Right lobe of liver (tissue), 6 donors: ENCODE measurements around the gene TSPAN33. TPM values are rescaled to one million over a fixed set of nuclear protein-coding genes. Genes with fewer than 3 reads are reported as not detected.

ENCODE experiments used
- ATAC-seq, 4 donors: fragments of 200-7000 bp; cut with Tn5 transposase; one replicate each; pipeline ENCODE4 v1.9.1; 2020; ENCODE audit warnings: mild to moderate bottlenecking in 4 of 4, moderate library complexity in 4 of 4
- DNase-seq, 3 donors: peaks; one replicate each; pipeline ENCODE4 v3.0.0-alpha.2; 2020
- H3K27ac ChIP-seq, 3 donors: fragments of 200-600 bp; one replicate each; pipeline ENCODE4 v1.8.0; 2022
- H3K27me3 ChIP-seq, 2 donors: fragments of 200-600 bp; one replicate each; pipeline ENCODE4 v1.8.0; 2022
- H3K36me3 ChIP-seq, 4 donors: fragments of 200-600 bp; sonication (generic) in 1 of 4; one replicate each; pipeline versions ENCODE4 v1.5.1 to v1.8.0; 2017 to 2022; ENCODE audit warnings: control low read depth in 1 of 4
- H3K4me1 ChIP-seq, 4 donors: fragments of 200-600 bp; sonication (generic) in 1 of 4; one replicate each; pipeline versions ENCODE4 v1.5.1 to v1.8.0; 2017 to 2022; ENCODE audit warnings: control low read depth in 1 of 4
- H3K4me3 ChIP-seq, 3 donors: fragments of 200-600 bp; one replicate each; pipeline ENCODE4 v1.8.0; 2022
- H3K9me3 ChIP-seq, 4 donors: fragments of 200-600 bp; sonication (generic) in 1 of 4; one replicate each; pipeline versions ENCODE4 v1.5.1 to v1.8.0; 2017 to 2022; ENCODE audit warnings: control low read depth in 1 of 4
- POLR2A ChIP-seq: fragments of 450-650 bp; IDR thresholded peaks from one replicate; pipeline ENCODE4 v1.6.1; 2017; ENCODE audit warnings: antibody characterized with exemption, mild to moderate bottlenecking
- WGBS: methylation state at CpG from one replicate; pipeline ENCODE4 v1.1.6; 2018; ENCODE audit warnings: low coverage, low lambda C conversion rate; ENCODE audit not compliant: insufficient coverage; ENCODE audit errors: missing lambda C conversion rate; 5-methylcytosine and 5-hydroxymethylcytosine counted together
- intact Hi-C, 2 donors: fragments of 100-400 bp; cut with DNase I; formaldehyde crosslinking; loops; one replicate each; pipeline versions ENCODE4 v1.11.2 to v1.14.1; 2022
- total RNA-seq, 6 experiments: library from RNA; depleted of rRNA in 2 of 6; stranded (reverse); fragments of >200 nt in 2 of 6; fragmentation: NEBNext Ultra II Directional in 3 of 6; extraction: Animal tissue kit (Norgen Biotek cat#: 25700) in 3 of 6; gene quantifications; one replicate each; pipeline versions ENCODE4 v1.1.0 to v1.2.4, GENCODE V29; 2016 to 2023
- TF ChIP-seq, protein P1 (sequence below), 4 donors: fragments of 200-600 bp in 3 of 4; fragments of 450-650 bp in 1 of 4; IDR thresholded peaks; one replicate each; pipeline versions ENCODE4 v1.5.1 to v1.8.0; 2016 to 2022; ENCODE audit warnings: antibody characterized with exemption in 4 of 4, mild to moderate bottlenecking in 2 of 4
- donor health status: DM: no; HTN: yes; CAD: no.
- donor health status: DM: no; HTN: no; CAD: no.
- donor health status: DM: no; HTN: no; CAD: no.
- donor health status: DM: no; HTN: yes; CAD: no.
- donor health status: DM: no; HTN: yes; CAD: no.

Gene TSPAN33
- total RNA-seq, 6 experiments from 2014 or later: 9.0 to 34.1 (median 23.2) TPM

DNA sequence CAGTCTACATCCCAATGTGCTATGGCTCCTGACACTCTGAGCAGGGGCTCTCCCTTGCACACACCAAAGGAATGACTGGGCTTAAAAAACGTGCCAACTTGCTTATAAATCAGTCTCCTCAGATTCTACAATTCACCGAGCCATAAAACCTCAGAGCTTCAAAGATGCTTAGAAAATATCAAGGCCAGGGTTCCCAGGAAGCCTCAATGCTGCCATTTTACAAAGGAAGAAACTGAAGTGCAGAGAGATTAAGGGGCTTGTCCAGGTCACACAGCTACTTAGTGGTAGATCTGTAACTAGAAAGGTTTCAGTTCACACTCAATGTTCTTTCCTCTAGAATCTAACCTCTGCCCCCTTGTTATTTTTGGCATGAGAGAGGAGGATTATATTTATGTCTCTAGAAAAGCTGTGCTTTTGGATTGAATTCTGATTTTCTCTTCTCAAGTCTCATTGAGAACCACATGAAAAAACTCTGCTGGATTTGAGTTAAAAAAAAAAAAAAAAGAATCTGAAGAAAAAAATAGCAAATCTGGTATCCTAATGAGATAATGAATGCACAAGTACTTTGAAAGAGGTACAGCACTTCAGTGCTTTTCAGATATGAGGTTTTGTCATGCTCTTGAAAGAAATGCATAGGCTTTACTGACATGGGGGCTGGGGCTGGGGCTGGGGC, 22.3 kb upstream of the TSPAN33 start:
- TF ChIP-seq, protein P1, sequence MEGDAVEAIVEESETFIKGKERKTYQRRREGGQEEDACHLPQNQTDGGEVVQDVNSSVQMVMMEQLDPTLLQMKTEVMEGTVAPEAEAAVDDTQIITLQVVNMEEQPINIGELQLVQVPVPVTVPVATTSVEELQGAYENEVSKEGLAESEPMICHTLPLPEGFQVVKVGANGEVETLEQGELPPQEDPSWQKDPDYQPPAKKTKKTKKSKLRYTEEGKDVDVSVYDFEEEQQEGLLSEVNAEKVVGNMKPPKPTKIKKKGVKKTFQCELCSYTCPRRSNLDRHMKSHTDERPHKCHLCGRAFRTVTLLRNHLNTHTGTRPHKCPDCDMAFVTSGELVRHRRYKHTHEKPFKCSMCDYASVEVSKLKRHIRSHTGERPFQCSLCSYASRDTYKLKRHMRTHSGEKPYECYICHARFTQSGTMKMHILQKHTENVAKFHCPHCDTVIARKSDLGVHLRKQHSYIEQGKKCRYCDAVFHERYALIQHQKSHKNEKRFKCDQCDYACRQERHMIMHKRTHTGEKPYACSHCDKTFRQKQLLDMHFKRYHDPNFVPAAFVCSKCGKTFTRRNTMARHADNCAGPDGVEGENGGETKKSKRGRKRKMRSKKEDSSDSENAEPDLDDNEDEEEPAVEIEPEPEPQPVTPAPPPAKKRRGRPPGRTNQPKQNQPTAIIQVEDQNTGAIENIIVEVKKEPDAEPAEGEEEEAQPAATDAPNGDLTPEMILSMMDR (IDR thresholded peaks at IDR 0.05): no peak
- TF ChIP-seq POLR2A: no peak
- ATAC-seq (peak in 3 of 4 donors; percentile 31 to 51 (median 37)), DNase-seq (no peak)
- WGBS: 100% methylated on average over 2 of the region's 2 CpGs
- Histone ChIP-seq H3K9me3 (no peaks in the 10 kb centered on the region), H3K27me3 (no peaks in the 10 kb centered on the region), H3K4me3 (no peak overlapping the region), H3K36me3 (no peaks in the 10 kb centered on the region), H3K4me1 (no peaks in the 10 kb centered on the region), H3K27ac (no peak overlapping the region)
- intact Hi-C loops: no loop called here

DNA sequence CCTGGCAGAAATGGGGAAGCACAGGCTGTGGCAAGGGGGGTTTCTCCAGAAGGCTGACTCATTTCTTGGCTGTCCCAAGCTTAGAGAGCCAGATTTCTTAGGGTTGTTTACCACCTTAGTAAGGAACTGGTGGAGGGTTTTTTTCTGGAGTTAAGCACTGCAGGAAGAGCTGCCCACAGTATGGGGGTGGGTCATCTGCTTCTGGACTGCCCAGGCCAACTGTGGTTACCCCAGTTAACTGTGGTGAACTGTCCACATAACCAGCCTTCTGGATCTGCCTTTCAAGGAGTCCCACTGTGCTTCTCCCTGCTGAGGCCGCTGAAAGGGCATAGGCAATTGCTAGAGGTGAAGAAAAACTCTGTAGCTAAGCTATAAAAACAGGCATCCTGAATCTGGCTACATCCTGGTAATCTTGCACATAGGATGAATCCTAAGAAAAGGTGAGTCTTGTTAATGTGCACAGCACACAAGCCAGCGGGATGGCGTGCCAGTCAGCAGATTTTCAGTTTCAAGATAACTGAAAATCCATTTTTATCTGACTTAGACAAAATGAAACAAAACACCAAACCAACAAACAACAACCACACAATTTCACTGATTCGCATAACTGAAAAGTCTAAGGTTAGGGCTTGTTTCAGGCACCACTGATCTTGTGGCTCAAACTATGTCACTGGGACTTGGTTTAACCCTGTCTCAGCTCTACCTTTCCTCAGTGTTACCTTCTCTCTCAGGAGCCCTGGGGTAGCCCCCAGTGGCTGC, 21.6 kb upstream of the TSPAN33 start:
- DNase-seq: no peak
- no peak for TF ChIP-seq POLR2A
- TF ChIP-seq, protein P1 (IDR thresholded peaks at IDR 0.05): no peak
- no peaks in the 10 kb centered on the region for H3K9me3 ChIP-seq
- no peaks in the 10 kb centered on the region for H3K4me1 ChIP-seq
- H3K36me3 ChIP-seq: no peaks in the 10 kb centered on the region
- WGBS: 63% methylated on average over 4 of the region's 4 CpGs
- intact Hi-C loops: no loop called here
- H3K4me3 ChIP-seq: no peak overlapping the region
- no peak overlapping the region for H3K27ac ChIP-seq
- no peaks in the 10 kb centered on the region for H3K27me3 ChIP-seq
- ATAC-seq: peak; percentile 24 to 52 (median 36)

DNA sequence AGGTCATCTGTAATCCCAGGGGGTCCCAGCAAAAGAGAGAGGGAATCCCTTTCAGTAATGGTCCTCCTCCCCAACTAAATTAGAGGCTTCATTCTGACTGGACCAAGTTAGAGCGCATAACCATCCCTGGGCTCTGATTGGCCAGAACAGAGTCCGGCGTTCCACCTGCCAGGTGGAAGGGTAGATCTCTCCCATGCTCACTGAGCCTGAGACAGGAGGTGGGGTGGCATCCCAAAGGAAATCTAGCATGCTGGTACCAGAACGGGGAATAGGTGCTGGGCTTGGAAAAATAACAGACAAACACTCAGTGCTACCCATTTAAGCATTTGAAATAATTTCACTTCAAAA, 21.0 kb upstream of the TSPAN33 start:
- 83% methylated on average over 2 of the region's 4 CpGs for WGBS
- no peak overlapping the region for H3K4me3 ChIP-seq
- DNase-seq (no peak), ATAC-seq (no peak)
- H3K27me3 ChIP-seq: no peaks in the 10 kb centered on the region
- no peaks in the 10 kb centered on the region for H3K36me3 ChIP-seq
- no peak overlapping the region for H3K27ac ChIP-seq
- intact Hi-C loops: no loop called here
- TF ChIP-seq, protein P1 (IDR thresholded peaks at IDR 0.05): no peak
- TF ChIP-seq POLR2A: no peak
- H3K9me3 ChIP-seq: no peaks in the 10 kb centered on the region
- H3K4me1 ChIP-seq: no peaks in the 10 kb centered on the region

DNA sequence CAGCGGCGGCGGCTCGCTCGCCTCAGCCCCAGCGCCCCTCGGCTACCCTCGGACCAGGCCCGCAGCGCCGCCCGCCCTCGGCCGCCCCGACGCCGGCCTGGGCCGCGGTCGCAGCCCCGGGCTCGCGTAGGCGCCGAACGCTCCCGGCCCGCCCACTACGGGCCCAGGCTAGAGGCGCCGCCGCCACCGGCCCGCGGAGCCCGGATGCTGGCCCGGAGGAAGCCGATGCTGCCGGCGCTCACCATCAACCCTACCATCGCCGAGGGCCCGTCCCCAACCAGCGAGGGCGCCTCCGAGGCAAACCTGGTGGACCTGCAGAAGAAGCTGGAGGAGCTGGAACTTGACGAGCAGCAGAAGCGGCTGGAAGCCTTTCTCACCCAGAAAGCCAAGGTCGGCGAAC, 18.2 kb upstream of the TSPAN33 start:
- Histone ChIP-seq H3K27ac (no peak overlapping the region), H3K27me3 (no peaks in the 10 kb centered on the region), H3K36me3 (no peaks in the 10 kb centered on the region), H3K4me1 (no peaks in the 10 kb centered on the region), H3K4me3 (no peak overlapping the region), H3K9me3 (no peaks in the 10 kb centered on the region)
- no peak for TF ChIP-seq POLR2A
- TF ChIP-seq, protein P1 (IDR thresholded peaks at IDR 0.05): no peak
- DNase-seq: no peak
- 7% methylated on average over 3 of the region's 50 CpGs for WGBS
- ATAC-seq: no peak
- intact Hi-C loops: no loop called here
